T-helper 2 cell (primary cell): Measurements from ENCODE around the gene ANXA3.
"Not testable (repeated sequence)": the region's sequence is repeated elsewhere in the genome, so short reads cannot be mapped to it uniquely, and the experiment has no call there.

Experiments
- DNase-seq, 5 experiments: peaks; one replicate each; pipeline versions ENCODE4 v3.0.0 to v3.0.0-alpha.2; 2012 to 2022
- total RNA-seq, 2 donors: gene quantifications; one replicate each; lab custom pipeline; 2026; lab: John Stamatoyannopoulos, UW

The ANXA3 gene, protein sequence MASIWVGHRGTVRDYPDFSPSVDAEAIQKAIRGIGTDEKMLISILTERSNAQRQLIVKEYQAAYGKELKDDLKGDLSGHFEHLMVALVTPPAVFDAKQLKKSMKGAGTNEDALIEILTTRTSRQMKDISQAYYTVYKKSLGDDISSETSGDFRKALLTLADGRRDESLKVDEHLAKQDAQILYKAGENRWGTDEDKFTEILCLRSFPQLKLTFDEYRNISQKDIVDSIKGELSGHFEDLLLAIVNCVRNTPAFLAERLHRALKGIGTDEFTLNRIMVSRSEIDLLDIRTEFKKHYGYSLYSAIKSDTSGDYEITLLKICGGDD
- 0 to 0.34 reads per million in 2 donors for total RNA-seq

DNA sequence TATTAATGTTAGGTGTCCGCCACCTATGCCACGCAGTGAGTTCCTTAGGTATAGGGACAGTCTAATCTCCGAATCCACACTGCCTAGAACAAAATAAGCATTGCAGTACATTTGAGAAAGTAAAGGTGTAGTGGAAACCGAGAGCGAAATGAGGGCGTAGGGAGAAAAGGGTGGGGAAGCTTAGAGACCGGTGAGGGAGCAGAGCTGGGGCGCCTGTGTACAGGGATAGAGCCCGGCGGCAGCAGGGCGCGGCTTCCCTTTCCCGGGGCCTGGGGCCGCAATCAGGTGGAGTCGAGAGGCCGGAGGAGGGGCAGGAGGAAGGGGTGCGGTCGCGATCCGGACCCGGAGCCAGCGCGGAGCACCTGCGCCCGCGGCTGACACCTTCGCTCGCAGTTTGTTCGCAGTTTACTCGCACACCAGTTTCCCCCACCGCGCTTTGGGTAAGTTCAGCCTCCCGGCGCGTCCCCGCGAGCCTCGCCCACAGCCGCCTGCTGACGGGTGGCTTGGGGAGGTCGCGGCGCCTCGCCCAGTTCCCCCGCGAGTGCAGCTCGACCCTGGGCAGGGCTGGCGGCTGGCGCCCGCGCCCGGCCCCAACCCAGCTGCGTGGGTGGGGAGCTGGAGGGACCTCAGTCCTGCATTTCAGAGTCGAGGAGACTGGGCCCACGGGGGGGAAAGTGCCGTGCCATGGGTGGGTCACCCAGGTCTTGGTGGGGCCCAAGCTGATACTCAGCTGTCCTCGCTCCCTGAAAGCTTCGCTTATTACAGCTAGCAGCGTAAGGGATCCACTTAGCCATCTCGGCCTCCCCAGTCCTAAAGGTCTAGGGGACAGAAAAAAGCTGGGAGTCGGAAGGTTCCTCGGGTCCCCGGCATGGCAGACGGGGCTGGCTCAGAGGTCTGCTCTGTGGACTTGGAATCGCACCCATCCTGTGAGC is at the start of gene ANXA3:
Gene ANXA3, plus strand, starts transcription at position 351 of the 932 bp plus-strand sequence. CDS start 2,704 bp downstream, outside the sequence.
- DNase-seq = no peak

DNA sequence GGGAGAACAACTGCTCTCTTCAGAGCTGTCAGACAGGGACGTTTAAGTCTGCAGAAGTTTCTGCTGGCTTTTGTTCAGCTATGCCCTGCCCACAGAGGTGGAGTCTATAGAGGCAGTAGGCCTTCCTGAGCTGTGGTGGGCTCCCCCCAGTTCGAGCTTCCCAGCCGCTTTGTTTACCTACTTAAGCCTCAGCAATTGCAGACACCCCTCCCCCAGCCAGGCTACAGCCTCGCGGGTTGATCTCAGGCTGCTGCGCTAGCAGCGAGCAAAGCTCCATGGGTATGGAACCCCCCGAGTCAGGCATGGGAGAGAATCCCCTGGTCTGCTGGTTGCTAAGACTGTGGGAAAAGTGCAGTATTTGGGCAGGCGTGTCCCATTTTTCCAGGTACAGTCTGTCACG is 45.3 kb upstream of the ANXA3 start:
- DNase-seq = not testable (repeated sequence)

DNA sequence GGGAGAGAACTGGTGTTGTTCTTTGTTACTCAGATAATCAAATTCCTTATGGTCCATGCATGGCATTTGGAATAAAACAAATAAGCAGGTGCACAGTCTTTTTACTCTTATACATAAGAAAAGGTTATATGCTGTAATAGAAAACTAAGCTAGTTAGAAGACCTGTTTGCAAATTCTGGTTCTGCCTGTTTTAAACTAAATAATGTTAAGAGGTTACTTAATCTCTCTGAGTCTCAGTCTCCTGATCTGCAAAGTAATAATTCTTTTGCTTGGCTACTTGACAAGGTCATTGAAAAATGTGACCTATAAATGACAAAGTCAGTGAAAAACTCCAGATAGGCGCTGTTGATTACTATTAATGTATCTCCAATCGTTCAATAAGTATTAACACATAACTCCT is 42.5 kb upstream of the ANXA3 start:
- DNase-seq = no peak

DNA sequence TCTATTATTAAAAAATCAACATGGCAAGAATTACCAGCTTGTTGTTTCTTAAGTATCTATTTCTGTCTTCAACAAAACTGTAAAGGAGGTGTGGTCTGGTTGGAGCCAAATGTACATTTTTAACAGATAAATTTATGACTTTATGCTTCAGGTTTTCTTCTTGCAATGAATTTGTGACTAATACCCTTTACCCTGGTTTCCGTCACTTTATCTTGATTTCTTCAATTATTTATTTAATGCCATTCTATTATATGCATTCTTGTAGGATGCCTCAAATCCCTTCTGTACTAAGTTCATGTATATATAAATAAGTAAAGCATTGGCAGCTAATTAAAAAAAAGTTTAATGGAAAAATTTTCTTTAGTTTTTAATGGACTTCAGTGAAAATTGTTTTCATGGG is 41.5 kb upstream of the ANXA3 start:
- DNase-seq = no peak

DNA sequence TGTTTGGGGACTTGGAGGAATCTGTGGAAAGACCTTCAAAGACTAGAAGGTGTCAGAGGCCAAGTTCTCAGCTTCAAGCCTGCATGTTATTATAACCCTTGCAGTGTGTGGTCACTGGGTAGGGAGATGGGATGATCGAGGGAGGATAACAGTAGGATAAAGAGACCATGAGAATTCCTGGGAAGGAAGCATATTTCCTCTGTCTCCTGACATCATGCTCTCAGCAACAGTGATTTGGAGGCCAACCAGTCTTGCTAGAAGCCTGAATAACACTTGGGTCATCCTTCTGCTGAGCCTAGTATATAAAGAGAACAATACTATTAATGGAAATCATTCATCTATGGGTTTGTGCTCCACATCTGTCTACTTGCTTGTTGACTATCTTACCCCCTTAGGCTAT is 40.9 kb upstream of the ANXA3 start:
- no peak for DNase-seq

DNA sequence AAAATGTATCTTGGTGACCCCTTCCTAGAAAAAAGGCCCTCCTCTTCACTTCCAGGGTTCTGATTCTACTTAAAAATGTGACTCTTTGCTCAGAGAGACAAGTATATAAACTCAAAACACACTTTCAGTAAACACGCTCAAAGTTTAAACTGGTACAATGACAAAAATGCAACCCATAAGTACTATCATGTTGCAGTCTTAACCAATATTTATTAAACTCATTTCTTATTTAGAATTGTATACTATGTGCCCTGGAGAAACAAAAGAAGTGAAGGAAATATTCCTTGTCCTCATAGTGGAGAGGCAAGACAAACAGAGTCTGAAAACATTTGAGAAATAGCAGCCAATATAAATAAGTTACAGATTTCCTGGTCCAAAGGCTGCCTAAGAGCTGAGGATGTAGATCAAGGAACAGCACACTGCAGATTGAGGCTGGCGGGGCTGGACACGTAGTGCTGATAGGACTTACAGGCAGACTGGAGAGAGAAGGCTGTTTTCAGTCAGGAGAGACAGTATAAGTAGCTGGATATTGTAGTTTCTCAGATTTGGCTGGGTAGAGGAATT is 39.1 kb upstream of the ANXA3 start:
- DNase-seq = no peak

DNA sequence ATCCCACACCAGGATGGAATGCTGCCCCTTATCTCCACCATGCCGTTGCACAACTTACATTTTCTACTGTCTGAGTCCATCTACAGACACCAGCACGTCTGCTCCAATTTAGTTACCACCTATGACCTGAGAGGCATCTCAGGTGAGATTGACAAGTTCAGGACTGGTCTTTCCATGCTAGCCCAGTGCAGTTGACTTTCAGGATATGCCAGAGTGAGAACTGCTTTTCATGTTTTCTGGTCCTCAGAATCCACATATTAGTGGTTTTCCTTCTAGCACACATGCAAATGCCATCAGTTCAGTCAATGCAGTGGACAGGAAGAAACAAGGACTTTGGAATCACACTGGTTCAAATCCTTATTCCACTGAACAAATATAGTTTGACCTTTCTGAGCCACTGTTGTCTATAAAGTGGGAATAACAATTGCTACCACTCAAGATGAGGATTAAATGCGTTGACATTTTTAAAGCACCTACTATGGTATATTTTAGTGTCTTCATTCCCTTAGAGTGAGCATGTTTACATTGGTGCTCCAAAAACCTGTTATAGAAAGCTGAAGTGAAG is 38.1 kb upstream of the ANXA3 start:
- DNase-seq = no peak

DNA sequence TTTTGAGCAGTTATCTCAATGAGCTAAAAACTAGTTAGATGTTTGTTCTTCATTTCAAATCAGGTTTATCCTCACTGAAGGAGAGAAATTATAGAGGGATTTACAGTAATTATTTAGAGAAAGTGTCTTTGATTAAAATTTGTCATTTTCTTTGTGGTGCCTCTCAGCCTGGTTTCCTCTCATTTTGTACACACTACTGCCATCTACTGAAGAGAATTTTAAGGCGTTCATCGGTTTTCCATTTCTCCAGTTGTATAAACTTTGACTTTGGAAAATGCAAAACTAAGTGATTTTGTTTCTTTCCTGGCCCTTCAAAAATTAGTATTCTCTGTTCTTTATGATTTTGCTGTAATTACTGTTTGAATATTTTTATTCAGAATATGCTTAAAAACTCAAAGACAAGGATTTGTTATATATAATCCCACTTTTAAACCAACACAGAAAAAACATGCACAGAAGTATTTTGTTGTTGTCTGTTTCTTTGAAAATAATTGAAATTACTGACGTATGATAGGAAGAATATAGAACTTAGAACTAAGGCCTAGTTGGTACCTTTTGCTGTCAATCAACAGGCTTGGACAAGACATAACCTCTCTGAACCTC is 34.4 kb upstream of the ANXA3 start:
- no peak for DNase-seq

DNA sequence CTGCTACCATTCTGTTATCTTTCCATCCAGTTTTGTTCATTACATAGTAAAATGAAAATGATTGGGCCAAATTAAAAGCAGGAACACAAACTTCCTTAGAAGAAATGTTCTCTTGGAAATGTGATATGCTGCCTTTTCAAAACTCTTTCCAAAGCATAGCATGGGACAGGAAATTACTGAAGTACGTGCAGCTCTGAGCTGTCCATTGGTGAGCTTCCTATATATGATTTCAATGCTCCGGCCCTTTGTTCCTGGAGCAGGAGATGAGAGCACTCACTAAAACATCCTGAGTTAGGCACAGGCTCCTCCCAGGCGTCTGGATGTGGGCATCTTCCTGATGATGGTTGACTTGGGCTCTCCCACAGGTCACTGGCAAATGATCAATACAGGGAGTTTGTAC is 33.0 kb upstream of the ANXA3 start:
- DNase-seq = no peak

DNA sequence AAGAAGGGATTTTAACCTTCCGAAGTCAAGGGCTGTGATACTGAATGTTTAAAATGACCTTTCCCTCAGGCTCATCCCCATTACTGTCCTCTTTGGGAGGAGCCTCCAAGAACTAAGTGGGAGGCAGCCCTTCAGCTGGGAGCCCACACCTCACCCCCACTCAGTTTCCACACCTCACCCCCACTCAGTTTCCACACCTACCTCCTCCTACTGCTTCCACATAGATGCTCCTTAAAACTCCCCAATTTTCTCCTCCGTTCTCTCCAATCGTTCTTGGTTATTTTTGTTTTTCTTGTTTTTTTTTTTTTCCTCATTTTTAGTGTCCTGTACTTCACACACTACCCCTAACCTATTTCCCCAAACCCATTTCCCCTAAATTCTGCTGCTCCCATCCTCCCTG is 31.6 kb upstream of the ANXA3 start:
- no peak for DNase-seq

DNA sequence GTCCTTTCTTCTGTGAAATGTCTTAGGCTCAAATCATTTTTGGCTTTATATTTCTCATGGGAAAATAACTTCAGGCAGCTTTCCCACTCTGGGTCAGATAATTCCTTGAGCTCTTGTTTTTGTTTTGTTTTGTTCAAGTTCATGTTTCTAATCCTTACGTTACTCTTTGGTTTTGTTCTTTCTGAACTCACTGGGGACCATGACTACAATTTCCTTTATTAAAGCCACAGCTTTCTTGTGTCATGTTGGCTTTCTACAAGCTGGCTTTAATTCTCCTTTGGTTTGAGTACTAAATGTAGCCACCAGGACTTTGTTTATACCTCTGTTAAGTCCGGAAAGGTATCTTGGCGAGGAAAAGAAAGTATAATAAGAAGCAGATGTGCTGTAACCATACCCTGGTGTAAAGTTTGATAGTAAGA is 30.8 kb upstream of the ANXA3 start:
- no peak for DNase-seq

DNA sequence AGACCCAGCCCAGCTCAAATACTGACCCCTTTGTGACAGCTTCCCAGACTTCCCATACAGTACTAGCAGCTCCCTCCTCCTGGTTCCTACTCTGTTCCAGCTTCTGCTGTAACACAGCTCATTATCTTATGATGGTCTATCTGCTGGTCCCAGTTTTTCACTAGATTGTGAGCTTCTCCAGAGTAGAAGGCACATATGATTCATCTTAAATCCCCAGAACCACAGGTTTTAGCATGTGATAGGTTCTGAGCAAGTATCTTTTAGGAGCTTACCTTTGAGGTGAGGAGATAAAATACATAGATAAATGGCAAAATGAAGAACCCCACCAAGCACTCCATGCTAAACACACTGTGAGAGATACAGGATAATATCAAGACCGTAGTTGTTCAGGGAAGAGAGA is 27.6 kb upstream of the ANXA3 start:
- DNase-seq = no peak

DNA sequence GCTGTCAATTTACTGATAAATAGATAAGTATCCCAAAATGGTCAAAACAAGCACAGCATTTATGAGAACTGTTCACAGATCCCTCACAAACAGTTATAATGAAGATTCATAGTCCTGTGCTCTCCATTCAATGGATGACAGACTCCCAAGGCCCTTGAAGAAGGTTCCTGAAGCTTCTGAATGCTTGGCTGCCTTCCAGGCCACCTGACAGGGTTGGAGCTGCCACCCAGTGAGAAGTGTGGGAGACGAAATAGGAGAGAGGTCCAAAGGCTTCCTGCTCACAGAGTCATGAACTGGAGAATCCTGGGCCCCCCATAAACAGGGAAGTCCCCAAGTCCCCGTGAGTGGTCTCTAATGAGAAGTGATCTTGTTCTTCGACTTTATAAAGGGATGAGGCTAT is 26.0 kb upstream of the ANXA3 start:
- no peak for DNase-seq

DNA sequence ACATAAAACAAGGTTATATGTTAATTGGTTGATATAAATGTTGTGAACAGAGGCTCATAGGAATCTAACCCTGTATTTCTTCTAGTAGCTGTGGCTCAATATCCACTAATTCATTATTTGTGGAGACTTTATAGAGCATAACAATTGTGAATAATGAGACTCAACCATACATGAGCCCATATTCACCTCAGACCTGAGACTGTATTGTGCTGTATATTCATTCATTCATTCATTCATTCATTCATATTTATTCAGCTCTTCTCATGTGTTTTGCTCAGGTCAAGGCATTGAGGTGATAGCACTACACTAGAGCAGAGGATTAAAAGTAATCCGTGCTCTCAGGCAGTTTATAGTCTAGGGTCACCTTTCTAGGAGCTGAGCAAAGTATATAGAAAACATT is 24.5 kb upstream of the ANXA3 start:
- no peak for DNase-seq

DNA sequence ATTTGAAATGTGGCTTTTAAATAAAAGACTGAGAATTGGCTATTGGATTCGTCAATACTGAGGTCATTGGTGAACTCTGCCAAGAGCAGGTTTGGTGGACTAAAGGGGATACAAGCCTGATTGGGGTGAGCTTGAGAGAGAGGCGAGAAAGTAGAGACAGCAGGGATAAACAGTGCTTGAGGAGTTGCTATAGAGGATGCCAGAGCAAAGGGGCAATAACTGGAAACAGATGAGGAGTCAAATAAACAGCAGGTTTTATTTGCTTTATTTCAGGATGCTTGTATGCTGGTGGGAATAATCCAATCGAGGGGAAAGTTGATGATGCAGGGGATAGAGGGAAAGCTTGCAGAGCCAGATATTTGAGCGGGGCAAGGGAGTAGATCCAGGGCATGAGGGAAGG is 24.0 kb upstream of the ANXA3 start:
- no peak for DNase-seq

DNA sequence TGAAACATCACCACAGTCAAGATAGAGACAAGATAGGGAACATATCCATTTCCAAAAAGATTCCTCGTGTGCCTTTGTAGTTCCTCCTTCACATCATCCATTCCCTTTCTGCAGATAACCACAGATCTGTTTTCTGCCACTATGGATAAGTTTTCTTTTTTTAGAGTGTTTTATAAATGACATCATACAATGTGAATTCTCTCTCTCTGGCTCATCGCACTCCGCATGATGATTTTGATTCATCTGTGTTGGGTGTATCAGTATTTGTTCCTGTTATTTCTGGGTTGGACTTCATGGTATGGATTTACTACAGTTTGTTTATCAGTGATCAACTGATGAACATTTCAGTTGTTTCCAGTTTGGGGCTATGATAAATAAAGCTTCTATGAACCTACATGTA is 23.2 kb upstream of the ANXA3 start:
- no peak for DNase-seq

DNA sequence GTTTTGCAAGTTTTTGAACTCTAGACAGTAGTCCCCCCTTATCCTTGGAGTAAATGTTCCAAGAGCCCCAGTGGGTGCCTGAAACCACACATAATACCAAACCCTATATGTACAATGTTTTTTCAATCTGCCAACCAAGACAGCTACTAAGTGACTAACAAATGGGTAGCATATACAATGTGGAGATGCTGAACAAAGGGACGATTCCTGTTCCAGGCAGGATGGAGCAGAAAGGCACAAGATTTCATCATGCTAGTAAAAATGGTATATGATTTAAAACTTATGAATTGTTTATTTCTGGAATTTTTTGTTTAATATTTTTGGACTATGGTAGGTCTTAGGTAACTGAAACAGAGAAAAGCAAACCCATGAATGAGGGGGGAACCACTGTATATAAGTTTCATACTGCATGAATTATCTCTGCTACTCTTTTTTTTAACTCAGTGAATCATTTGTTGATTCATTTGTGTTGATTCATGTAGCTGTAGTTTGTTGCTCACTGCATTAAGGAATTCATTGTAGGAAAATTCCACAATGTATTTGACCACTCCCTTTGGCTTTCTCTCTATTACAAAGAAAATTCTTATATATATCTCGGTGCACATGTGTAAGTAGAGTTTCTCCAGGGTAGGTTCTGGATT is 21.9 kb upstream of the ANXA3 start:
- no peak for DNase-seq

DNA sequence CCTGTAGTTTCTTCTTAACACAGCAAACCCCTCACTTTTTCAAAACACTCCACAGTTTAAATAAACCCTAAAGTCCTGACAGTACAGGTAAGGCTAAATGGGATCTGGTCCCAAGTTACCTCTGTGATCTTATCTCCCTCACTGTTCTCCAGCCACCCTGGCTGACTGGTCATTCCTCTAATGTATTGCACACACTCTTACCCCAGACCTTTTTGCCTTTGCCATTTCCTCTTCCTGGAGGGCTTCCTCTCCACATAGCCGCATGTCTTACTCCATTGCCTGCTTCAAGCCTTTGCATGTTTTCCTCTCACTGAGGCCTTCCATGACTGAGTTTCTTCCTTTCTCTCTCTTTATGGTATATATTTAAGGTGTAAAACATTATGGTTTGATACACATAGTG is 19.5 kb upstream of the ANXA3 start:
- DNase-seq = no peak

DNA sequence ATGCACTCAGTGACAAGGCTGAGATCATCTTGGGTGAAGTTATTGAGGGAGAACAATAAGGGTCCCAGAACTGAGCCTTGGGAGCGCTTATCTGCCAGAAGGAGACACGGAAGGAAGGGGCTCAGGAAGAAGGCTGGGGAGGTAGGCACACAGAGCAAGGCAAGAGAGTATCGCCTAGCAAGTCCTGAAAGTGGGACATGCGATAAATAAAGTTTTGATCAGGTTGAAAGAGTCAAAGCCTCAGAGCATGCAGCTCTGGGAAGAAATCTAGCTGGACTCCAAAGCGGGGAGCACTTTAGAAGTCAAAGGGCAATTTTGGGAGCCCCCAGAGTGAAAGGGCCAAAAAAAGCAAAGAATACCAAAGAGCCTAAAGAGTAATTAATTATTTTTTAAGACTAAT is 17.7 kb upstream of the ANXA3 start:
- DNase-seq = no peak

DNA sequence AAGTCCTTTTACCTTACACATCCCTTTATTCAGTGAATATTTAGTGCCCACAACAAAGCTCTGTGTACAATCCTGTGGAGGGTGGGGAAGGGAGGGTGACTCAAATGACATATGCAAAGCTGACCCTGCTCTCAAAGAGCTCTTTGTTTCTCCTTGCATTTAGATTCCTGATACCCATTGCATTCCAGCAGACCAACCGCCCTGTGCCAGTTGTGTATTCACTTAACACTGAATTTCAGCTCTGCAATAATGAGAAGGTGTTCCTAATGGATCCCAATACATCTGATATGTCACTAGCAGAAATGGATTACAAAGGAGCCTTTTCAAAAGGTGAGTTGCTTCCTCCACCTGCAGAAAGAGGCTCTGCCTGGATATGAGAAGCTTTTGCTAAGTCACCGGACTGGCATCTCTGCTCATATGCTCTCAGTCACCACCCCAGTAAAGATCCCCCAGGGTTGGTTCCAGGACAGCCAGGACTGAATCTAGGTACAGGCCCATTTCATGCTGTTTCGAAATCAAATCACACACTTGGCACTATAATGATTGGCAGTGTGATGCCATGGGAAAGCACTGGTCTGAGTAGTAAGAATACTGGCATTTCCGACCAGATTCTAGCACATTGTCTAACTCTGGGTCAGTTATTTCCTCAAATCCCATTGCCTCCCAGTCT is 17.1 kb upstream of the ANXA3 start:
- no peak for DNase-seq

DNA sequence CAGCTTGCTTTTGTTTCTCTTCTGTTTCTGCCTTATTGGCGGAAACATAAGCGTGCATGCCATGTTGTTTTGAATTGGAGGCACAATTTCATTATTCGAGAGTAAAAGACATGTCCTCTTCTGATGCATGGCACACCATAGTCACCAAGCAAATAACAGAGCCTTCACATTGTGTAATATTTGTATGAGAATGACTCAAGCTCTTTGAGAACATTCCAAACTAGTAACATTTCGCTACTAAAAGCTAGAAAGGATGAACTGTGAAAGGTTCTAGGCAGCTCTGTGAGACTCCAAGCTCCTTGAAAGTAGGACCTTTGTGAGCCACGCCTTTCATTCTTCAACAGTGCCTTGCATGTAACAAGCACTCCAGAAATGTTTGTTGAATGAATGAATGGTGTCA is 9.2 kb upstream of the ANXA3 start:
- no peak for DNase-seq
